Ecto neural progenitor cell (in vitro differentiated cells): ENCODE data around the gene RFX1.
"Not testable (repeated sequence)": the region's sequence is repeated elsewhere in the genome, so short reads cannot be mapped to it uniquely, and the experiment has no call there.

Experiments used
- DNase-seq: peaks from one replicate; pipeline ENCODE4 v3.0.0-alpha.2; 2018; ENCODE audit warnings: low spot score

RFX1 gene

GRCh38 chr19:13935765-13936510 is 70.2 kb downstream of the RFX1 start:
- peak; percentile 66 for DNase-seq

GRCh38 chr19:13934785-13935109 is 71.4 kb downstream of the RFX1 start:
- no peak for DNase-seq

- DNase-seq: no peak
These were observed 73.2 kb downstream of the RFX1 start for GRCh38 chr19:13932911-13933393.

- no peak for DNase-seq
These were observed 73.9 kb downstream of the RFX1 start for GRCh38 chr19:13932149-13932637.

- no peak for DNase-seq
These were observed 74.5 kb downstream of the RFX1 start for GRCh38 chr19:13931391-13932148.

GRCh38 chr19:13930402-13930801 is 75.7 kb downstream of the RFX1 start:
- DNase-seq: no peak

- no peak for DNase-seq
These were observed 76.2 kb downstream of the RFX1 start for GRCh38 chr19:13929956-13930355.

- DNase-seq: no peak
These were observed 76.8 kb downstream of the RFX1 start for GRCh38 chr19:13929340-13929739.

- DNase-seq: no peak
These were observed 79.4 kb downstream of the RFX1 start for GRCh38 chr19:13926715-13927114.

GRCh38 chr19:13926010-13926409 is 80.1 kb downstream of the RFX1 start:
- no peak for DNase-seq

- DNase-seq: no peak
These were observed 82.7 kb downstream of the RFX1 start for GRCh38 chr19:13923194-13923987.

GRCh38 chr19:13922118-13922517 is 84.0 kb downstream of the RFX1 start:
- DNase-seq: not testable (repeated sequence)

GRCh38 chr19:13920940-13921747 is 85.0 kb downstream of the RFX1 start:
- DNase-seq: no peak

- DNase-seq: no peak
These were observed 85.6 kb downstream of the RFX1 start for GRCh38 chr19:13920524-13920923.

- no peak for DNase-seq
These were observed 87.3 kb downstream of the RFX1 start for GRCh38 chr19:13918726-13919411.

GRCh38 chr19:13917888-13918406 is 88.2 kb downstream of the RFX1 start:
- no peak for DNase-seq

GRCh38 chr19:13914777-13915176 is 91.3 kb downstream of the RFX1 start:
- DNase-seq: no peak

- DNase-seq: no peak
These were observed 92.8 kb downstream of the RFX1 start for GRCh38 chr19:13913352-13913751.
